Astrocyte (in vitro differentiated cells and primary cell): ENCODE measurements around the gene FSIP1. TPM values are rescaled to one million over a fixed set of nuclear protein-coding genes. Genes with fewer than 3 reads are reported as not detected.

Experiments
- DNase-seq: peaks from one replicate; pipeline ENCODE4 v3.0.0-alpha.2; 2010; ENCODE audit warnings: low read depth
- FAIRE-seq: peaks from 2 replicates; lab custom pipeline; 2011; peaks lifted over from hg19 to GRCh38; lab: Jason Lieb, UNC
- H2AFZ ChIP-seq: 2 replicates; pipeline ENCODE4 v1.6.0; 2012; ENCODE audit warnings: low read depth, low read length, inconsistent platforms
- H3K27ac ChIP-seq: 2 replicates; pipeline ENCODE4 v1.5.1; 2011; ENCODE audit warnings: low read depth, low read length, inconsistent platforms
- H3K27me3 ChIP-seq: 2 replicates; pipeline ENCODE4 v1.6.0; 2011; ENCODE audit warnings: low read length, inconsistent platforms; ENCODE audit not compliant: insufficient read depth
- H3K36me3 ChIP-seq: 2 replicates; pipeline ENCODE4 v1.5.1; 2011; ENCODE audit warnings: low read length, inconsistent platforms; ENCODE audit not compliant: insufficient read depth
- H3K4me1 ChIP-seq: 2 replicates; pipeline ENCODE4 v1.5.1; 2011; ENCODE audit warnings: low read length, inconsistent platforms; ENCODE audit not compliant: insufficient read depth
- H3K4me2 ChIP-seq: 2 replicates; pipeline ENCODE4 v1.6.0; 2012; ENCODE audit warnings: low read length, inconsistent platforms
- H3K4me3 ChIP-seq: 2 replicates; pipeline ENCODE4 v1.5.1; 2011; ENCODE audit warnings: low read depth, mild to moderate bottlenecking, low read length, inconsistent platforms; ENCODE audit not compliant: insufficient read depth
- H3K79me2 ChIP-seq: 2 replicates; pipeline ENCODE4 v1.6.0; 2012; ENCODE audit warnings: mild to moderate bottlenecking, low read length, inconsistent platforms; ENCODE audit not compliant: insufficient read depth
- H3K9ac ChIP-seq: 2 replicates; pipeline ENCODE4 v1.6.0; 2012; ENCODE audit warnings: mild to moderate bottlenecking, low read length, inconsistent platforms
- H3K9me3 ChIP-seq: 2 replicates; pipeline ENCODE4 v1.5.1; 2012; ENCODE audit warnings: low read depth, mild to moderate bottlenecking, low read length, inconsistent platforms; ENCODE audit not compliant: insufficient read depth
- H4K20me1 ChIP-seq: 2 replicates; pipeline ENCODE4 v1.6.0; 2012; ENCODE audit warnings: low read length, inconsistent platforms; ENCODE audit not compliant: insufficient read depth
- H3K27ac Mint-ChIP-seq: one replicate; pipeline ENCODE4 v1.8.0; 2021; ENCODE audit warnings: mild to moderate bottlenecking, mixed read lengths; ENCODE audit not compliant: unreplicated experiment
- H3K27me3 Mint-ChIP-seq: one replicate; pipeline ENCODE4 v1.8.0; 2021; ENCODE audit warnings: low read depth, mixed read lengths; ENCODE audit not compliant: unreplicated experiment
- H3K36me3 Mint-ChIP-seq: one replicate; pipeline ENCODE4 v1.8.0; 2021; ENCODE audit warnings: low read depth, mixed read lengths; ENCODE audit not compliant: unreplicated experiment
- H3K4me1 Mint-ChIP-seq: one replicate; pipeline ENCODE4 v1.8.0; 2021; ENCODE audit warnings: low read depth, mixed read lengths; ENCODE audit not compliant: unreplicated experiment
- H3K4me3 Mint-ChIP-seq: one replicate; pipeline ENCODE4 v1.8.0; 2021; ENCODE audit warnings: mild to moderate bottlenecking, moderate library complexity, mixed read lengths; ENCODE audit not compliant: unreplicated experiment
- H3K9me3 Mint-ChIP-seq: one replicate; pipeline ENCODE4 v1.8.0; 2021; ENCODE audit warnings: mild to moderate bottlenecking, mixed read lengths; ENCODE audit not compliant: unreplicated experiment
- EZH2 ChIP-seq: IDR thresholded peaks from 2 replicates; pipeline ENCODE4 v1.6.1; 2012; ENCODE audit warnings: mild to moderate bottlenecking, low read length, inconsistent platforms; ENCODE audit not compliant: insufficient read depth
- total RNA-seq: library from RNA; stranded (reverse); gene quantifications from 2 replicates; pipeline ENCODE4 v1.2.1, GENCODE V29; 2021
- TF ChIP-seq, protein P1 (sequence below): IDR thresholded peaks from 2 replicates; pipeline ENCODE4 v1.5.1; 2011; ENCODE audit warnings: low read depth, mild to moderate bottlenecking, inconsistent platforms, low read length, moderate library complexity; ENCODE audit not compliant: insufficient read depth

The FSIP1 gene
- total RNA-seq, 1 donor from 2014 or later: 0.77 TPM

DNA sequence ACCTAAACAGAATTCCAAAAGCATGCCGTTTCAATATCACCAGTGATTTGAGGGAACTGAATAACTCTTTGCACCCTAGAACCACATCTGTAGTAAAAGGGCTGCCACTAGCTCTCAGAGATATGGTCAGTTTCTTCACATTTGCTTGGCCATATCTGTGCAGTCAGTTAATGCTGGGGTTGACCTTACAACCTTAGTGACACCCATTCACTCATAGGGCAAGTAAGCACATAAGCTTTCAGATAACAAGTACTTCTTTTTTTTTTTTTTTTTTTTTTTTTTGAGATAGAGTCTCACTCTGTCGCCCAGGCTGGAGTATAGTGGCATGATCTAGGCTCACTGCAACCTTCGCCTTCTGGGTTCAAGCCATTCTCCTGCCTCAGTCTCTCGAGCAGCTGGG lies 20.4 kb upstream of the FSIP1 start:
- TF ChIP-seq, protein P1, sequence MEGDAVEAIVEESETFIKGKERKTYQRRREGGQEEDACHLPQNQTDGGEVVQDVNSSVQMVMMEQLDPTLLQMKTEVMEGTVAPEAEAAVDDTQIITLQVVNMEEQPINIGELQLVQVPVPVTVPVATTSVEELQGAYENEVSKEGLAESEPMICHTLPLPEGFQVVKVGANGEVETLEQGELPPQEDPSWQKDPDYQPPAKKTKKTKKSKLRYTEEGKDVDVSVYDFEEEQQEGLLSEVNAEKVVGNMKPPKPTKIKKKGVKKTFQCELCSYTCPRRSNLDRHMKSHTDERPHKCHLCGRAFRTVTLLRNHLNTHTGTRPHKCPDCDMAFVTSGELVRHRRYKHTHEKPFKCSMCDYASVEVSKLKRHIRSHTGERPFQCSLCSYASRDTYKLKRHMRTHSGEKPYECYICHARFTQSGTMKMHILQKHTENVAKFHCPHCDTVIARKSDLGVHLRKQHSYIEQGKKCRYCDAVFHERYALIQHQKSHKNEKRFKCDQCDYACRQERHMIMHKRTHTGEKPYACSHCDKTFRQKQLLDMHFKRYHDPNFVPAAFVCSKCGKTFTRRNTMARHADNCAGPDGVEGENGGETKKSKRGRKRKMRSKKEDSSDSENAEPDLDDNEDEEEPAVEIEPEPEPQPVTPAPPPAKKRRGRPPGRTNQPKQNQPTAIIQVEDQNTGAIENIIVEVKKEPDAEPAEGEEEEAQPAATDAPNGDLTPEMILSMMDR: no peak
- no peak for TF ChIP-seq EZH2
- H3K27ac ChIP-seq: no peak overlapping the region
- H3K79me2 ChIP-seq: peaks cover 30% of the 10 kb centered on the region
- FAIRE-seq (no peak), DNase-seq (no peak)
- Mint-ChIP-seq H3K4me3 (no peak overlapping the region), H3K27me3 (no peaks in the 10 kb centered on the region), H3K36me3 (peaks cover 18% of the 10 kb centered on the region), H3K4me1 (no peaks in the 10 kb centered on the region), H3K9me3 (no peaks in the 10 kb centered on the region), H3K27ac (no peak overlapping the region)
- peaks cover 16% of the 10 kb centered on the region for H3K36me3 ChIP-seq
- no peak overlapping the region for H3K4me3 ChIP-seq
- H3K9ac ChIP-seq: no peak overlapping the region
- H3K27me3 ChIP-seq: no peaks in the 10 kb centered on the region
- H4K20me1 ChIP-seq: peaks cover 4% of the 10 kb centered on the region
- no peak overlapping the region for H3K4me2 ChIP-seq
- no peaks in the 10 kb centered on the region for H3K9me3 ChIP-seq
- no peak overlapping the region for H2AFZ ChIP-seq
- no peaks in the 10 kb centered on the region for H3K4me1 ChIP-seq

DNA sequence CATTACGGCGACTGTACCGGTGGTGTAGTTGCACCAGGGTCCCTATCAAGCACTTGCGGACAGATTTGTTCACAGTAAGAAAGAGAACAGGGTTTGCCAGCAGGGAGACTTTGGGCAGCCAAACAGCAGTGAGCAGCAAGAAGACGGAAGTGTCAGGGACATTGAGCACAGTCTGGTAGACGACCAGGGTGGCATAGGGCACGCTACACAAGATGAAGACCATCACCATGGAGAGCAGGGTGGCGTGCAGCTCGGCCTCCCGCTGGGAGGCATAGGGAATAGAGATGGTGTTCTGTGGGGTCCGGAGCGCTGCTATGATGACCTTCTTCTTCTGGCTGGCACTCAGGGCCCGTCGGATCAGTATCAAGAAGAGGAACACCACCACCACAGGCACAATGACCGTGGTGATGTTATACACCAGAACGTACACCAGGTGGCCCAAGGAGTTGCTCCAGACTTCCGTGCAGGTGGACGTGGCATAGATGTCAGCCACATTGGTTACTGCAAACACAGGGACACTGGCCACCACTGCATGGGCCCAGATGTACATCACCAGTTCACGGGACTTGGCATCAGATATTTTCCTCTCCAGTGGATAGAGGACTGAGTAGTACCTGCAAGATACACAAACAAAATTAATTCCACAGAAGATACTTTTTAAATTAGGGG lies 19.1 kb upstream of the FSIP1 start:
- no peak for TF ChIP-seq EZH2
- TF ChIP-seq, protein P1: peak; percentile 40
- FAIRE-seq: no peak

DNA sequence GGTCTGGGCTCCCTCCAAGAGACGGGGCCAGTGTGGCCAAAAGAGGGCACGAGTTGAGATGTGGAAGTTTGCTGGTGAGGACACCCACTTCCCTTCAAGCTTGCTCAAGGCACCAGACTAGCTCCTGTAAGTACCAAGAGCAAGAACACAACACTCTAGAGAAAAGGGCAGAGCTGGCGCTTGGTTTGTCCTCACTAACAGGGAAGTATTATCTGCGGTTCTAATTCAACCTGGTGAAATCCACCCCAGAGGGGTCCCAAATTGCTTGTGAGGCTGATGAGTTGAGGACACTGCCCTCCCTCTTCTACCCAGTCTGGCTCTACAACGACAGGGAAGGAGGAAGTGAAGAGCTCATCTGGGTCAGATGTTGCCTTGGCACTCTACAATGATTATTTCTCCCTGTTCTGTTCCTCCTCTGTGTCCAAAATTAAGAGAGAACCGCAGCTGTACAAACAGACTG lies 16.9 kb upstream of the FSIP1 start:
- H3K36me3 ChIP-seq: peaks cover 14% of the 10 kb centered on the region
- H3K9me3 Mint-ChIP-seq: no peaks in the 10 kb centered on the region
- no peak overlapping the region for H3K4me3 ChIP-seq
- no peak for TF ChIP-seq EZH2
- TF ChIP-seq, protein P1: no peak
- H3K9me3 ChIP-seq: no peaks in the 10 kb centered on the region
- peaks cover 12% of the 10 kb centered on the region for H3K79me2 ChIP-seq
- FAIRE-seq (no peak), DNase-seq (no peak)
- no peak overlapping the region for H3K4me2 ChIP-seq
- H3K27me3 ChIP-seq: no peaks in the 10 kb centered on the region
- no peak overlapping the region for H3K27ac ChIP-seq
- H3K36me3 Mint-ChIP-seq: peaks cover 15% of the 10 kb centered on the region
- no peaks in the 10 kb centered on the region for H3K27me3 Mint-ChIP-seq
- no peaks in the 10 kb centered on the region for H4K20me1 ChIP-seq
- H2AFZ ChIP-seq: no peak overlapping the region
- H3K4me1 ChIP-seq: no peaks in the 10 kb centered on the region
- H3K9ac ChIP-seq: no peak overlapping the region
- no peaks in the 10 kb centered on the region for H3K4me1 Mint-ChIP-seq
- H3K27ac Mint-ChIP-seq: no peak overlapping the region
- no peak overlapping the region for H3K4me3 Mint-ChIP-seq

More for the DNA sequence above, 19.1 kb upstream of the FSIP1 start:
- Mint-ChIP-seq H3K9me3 (no peaks in the 10 kb centered on the region), H3K27me3 (no peaks in the 10 kb centered on the region), H3K4me1 (no peaks in the 10 kb centered on the region), H3K4me3 (no peak overlapping the region), H3K27ac (no peak overlapping the region), H3K36me3 (peaks cover 16% of the 10 kb centered on the region)
- Histone ChIP-seq H3K9me3 (no peaks in the 10 kb centered on the region), H3K27me3 (no peaks in the 10 kb centered on the region), H3K9ac (no peak overlapping the region), H3K36me3 (peaks cover 16% of the 10 kb centered on the region), H3K4me3 (no peak overlapping the region), H3K27ac (no peak overlapping the region), H4K20me1 (no peaks in the 10 kb centered on the region), H3K4me1 (no peaks in the 10 kb centered on the region), H3K79me2 (peaks cover 19% of the 10 kb centered on the region), H3K4me2 (no peak overlapping the region), H2AFZ (no peak overlapping the region)
- no peak for DNase-seq
